AG04450 (cell line): ENCODE measurements around the gene HMOX1. TPM values are rescaled to one million over a fixed set of nuclear protein-coding genes. Genes with fewer than 3 reads are reported as not detected.

Experiments used
- CTCF ChIA-PET: fragments of 300-600, 350-600 bp; formaldehyde crosslinking; extraction: SDS; loops from one replicate; lab custom pipeline; 2022; ENCODE audit warnings: antibody characterized with exemption, inconsistent platforms; lab: Charles Lee
- POLR2A ChIA-PET: fragments of 350-600 bp; formaldehyde crosslinking; extraction: SDS; loops from one replicate; lab custom pipeline; 2021; ENCODE audit warnings: antibody characterized with exemption, inconsistent platforms; lab: Yijun Ruan, JAX
- DNase-seq: peaks from one replicate; pipeline ENCODE4 v3.0.0-alpha.2; 2011; ENCODE audit warnings: low read depth, low spot score
- H3K27ac ChIP-seq: one replicate; pipeline ENCODE4 v1.5.1; 2012; ENCODE audit warnings: low read depth, low read length, control low read depth
- H3K27me3 ChIP-seq: one replicate; pipeline ENCODE4 v1.6.0; 2012; ENCODE audit warnings: low read length; ENCODE audit not compliant: control insufficient read depth, insufficient read depth
- H3K4me3 ChIP-seq: 2 replicates; pipeline ENCODE4 v1.5.1; 2011; ENCODE audit warnings: mild to moderate bottlenecking, low read depth, low read length, control low read depth
- H3K9me3 ChIP-seq: 2 replicates; pipeline ENCODE4 v1.5.1; 2012; ENCODE audit warnings: low read length; ENCODE audit not compliant: control insufficient read depth, insufficient read depth
- polyA plus RNA-seq: library from polyadenylated mRNA; depleted of rRNA; stranded (reverse); fragments of >200 nt; gene quantifications from 2 replicates; pipeline ENCODE4 v1.2.3, GENCODE V29; 2011
- TF ChIP-seq, protein P1 (sequence below): IDR thresholded peaks from 2 replicates; pipeline ENCODE4 v1.5.1; 2011; ENCODE audit warnings: low read depth, low read length, control low read depth, inconsistent platforms

HMOX1 gene
- polyA plus RNA-seq, 1 experiment: 55.2 TPM

DNA sequence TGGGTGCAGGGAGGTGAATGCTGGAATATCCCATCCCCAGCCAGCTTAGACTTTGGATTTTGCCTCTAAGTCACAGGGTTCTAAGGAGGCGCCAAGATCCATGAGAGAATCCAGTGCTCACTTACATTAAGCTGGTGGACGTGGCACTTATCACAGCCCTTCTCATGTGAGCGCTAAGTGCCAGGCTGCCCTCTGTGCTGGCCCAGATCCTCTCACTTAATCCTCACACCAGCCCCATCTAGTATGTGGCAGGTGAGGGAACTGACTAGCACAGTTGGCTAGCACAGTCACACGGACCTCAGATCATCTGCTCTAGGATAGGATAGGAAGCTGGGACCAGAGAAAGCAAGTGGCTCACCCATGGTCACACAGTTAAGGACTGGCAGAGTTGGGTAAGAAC, 3.6 kb downstream of the HMOX1 start:
- DNase-seq: no peak
- Histone ChIP-seq H3K4me3 (no peak overlapping the region), H3K27ac (no peak overlapping the region), H3K27me3 (no peaks in the 10 kb centered on the region), H3K9me3 (no peaks in the 10 kb centered on the region)
- ChIA-PET POLR2A (no interaction called here), CTCF (interaction anchor here (1.0 kb wide), 1 partner anchor 33 kb away, joined by 3 read pairs; no protein-coding TSS in a partner anchor)
- TF ChIP-seq, protein P1, sequence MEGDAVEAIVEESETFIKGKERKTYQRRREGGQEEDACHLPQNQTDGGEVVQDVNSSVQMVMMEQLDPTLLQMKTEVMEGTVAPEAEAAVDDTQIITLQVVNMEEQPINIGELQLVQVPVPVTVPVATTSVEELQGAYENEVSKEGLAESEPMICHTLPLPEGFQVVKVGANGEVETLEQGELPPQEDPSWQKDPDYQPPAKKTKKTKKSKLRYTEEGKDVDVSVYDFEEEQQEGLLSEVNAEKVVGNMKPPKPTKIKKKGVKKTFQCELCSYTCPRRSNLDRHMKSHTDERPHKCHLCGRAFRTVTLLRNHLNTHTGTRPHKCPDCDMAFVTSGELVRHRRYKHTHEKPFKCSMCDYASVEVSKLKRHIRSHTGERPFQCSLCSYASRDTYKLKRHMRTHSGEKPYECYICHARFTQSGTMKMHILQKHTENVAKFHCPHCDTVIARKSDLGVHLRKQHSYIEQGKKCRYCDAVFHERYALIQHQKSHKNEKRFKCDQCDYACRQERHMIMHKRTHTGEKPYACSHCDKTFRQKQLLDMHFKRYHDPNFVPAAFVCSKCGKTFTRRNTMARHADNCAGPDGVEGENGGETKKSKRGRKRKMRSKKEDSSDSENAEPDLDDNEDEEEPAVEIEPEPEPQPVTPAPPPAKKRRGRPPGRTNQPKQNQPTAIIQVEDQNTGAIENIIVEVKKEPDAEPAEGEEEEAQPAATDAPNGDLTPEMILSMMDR: no peak

DNA sequence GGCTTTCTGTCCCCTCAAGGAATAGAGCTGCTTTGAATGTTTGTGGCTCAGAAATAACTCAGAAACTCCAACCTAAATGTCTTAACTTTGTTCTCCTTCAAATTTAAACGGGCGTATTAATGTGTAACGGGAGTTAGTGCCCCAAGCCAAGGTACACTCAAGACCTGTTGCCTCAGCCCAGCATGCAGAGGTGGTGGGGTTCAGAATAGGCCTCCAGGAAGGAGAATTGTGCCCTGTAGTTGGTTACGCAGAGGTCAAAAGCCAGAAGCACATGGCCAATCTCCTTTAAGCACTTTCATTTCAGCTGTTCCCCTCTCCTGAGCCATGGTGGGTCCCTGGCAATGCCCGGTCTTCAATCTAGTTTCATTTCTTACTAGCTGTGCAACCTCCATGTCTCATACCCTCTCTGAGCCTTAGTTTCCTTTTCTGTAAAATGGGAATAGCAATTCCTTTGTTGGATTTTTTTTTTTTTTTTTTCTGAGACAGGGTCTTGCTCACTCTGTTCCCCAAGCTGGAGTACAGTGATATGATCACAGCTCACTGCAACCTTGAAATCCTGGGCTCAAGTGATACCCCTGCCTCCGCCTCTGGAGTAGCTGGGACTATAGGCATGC, 4.2 kb downstream of the HMOX1 start:
- TF ChIP-seq, protein P1: no peak
- no peak overlapping the region for H3K4me3 ChIP-seq
- H3K27me3 ChIP-seq: no peaks in the 10 kb centered on the region
- ChIA-PET CTCF (interaction anchor here (0.7 to 1.0 kb wide), 2 partner anchors 34 to 178 kb away, joined by 3 to 5 read pairs; no protein-coding TSS in a partner anchor), POLR2A (interaction anchor here (0.7 kb wide), 1 partner anchor 24 kb away, joined by 4 read pairs; no protein-coding TSS in a partner anchor)
- no peak for DNase-seq
- H3K9me3 ChIP-seq: no peaks in the 10 kb centered on the region
- no peak overlapping the region for H3K27ac ChIP-seq

GRCh38 chr22:35386670-35387288, 5.9 kb downstream of the HMOX1 start:
- DNase-seq: no peak
- Histone ChIP-seq H3K4me3 (no peak overlapping the region), H3K27ac (no peak overlapping the region), H3K9me3 (no peaks in the 10 kb centered on the region), H3K27me3 (no peaks in the 10 kb centered on the region)
- TF ChIP-seq, protein P1: no peak
- CTCF ChIA-PET: no interaction called here
- POLR2A ChIA-PET: interaction anchor here (0.9 kb wide), 1 partner anchor 11 kb away, joined by 4 read pairs; no protein-coding TSS in a partner anchor

GRCh38 chr22:35390933-35391332, 10.0 kb downstream of the HMOX1 start:
- Histone ChIP-seq H3K27me3 (no peaks in the 10 kb centered on the region), H3K4me3 (no peak overlapping the region), H3K9me3 (no peaks in the 10 kb centered on the region), H3K27ac (no peak overlapping the region)
- TF ChIP-seq, protein P1: no peak
- DNase-seq: no peak
- POLR2A ChIA-PET: interaction anchor here (0.5 kb wide), 1 partner anchor 85 kb away, joined by 5 read pairs; no protein-coding TSS in a partner anchor
- CTCF ChIA-PET: no interaction called here

DNA sequence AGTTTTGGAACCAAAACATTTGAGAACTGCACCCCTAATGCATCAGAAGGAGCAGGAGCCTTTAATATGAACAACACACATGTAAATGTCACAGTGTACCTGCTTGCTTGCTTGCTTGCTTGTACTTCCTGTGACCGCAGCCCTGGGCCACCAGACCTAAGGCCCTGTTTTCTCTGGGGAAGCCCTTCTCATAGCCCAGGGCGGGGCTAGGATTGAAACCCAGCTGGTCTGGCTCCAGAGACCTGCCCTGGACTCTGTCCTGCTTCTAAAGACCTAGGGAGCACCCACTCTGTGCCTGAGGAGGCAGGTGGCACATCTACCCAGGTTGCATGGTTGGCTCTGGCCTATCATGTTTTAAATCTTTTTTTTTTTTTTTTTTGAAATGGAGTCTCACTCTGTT, 11.5 kb downstream of the HMOX1 start:
- Histone ChIP-seq H3K27me3 (no peaks in the 10 kb centered on the region), H3K27ac (no peak overlapping the region), H3K9me3 (no peaks in the 10 kb centered on the region), H3K4me3 (no peak overlapping the region)
- POLR2A ChIA-PET: interaction anchor here (0.5 to 0.7 kb wide), 4 partner anchors 11 to 196 kb away, joined by 3 to 6 read pairs (median 4); no protein-coding TSS in a partner anchor
- TF ChIP-seq, protein P1: no peak
- no peak for DNase-seq
- CTCF ChIA-PET: no interaction called here
